WI38 (cell line): Measurements from ENCODE around the gene KCTD21.

Experiments
- H3K4me3 ChIP-seq: 2 replicates; pipeline ENCODE4 v1.5.1; 2011; ENCODE audit warnings: low read depth, mild to moderate bottlenecking, control low read depth, low read length
- TF ChIP-seq, protein P1 (sequence below): IDR thresholded peaks from 2 replicates; pipeline ENCODE4 v1.5.1; 2012; ENCODE audit warnings: low read depth, mild to moderate bottlenecking, control low read depth, low read length

KCTD21 gene

GRCh38 chr11:78140392-78141077 is 47.9 kb downstream of the KCTD21 start:
- no peak overlapping the region for H3K4me3 ChIP-seq

GRCh38 chr11:78139422-78140391 is 48.7 kb downstream of the KCTD21 start, which contains the start of gene ALG8:
ALG8 (minus strand) TSS chr11:78139626; CDS start chr11:78139588, 38 bp downstream.
- H3K4me3 ChIP-seq = peak within 1 kb of the TSS; percentile 81
- TF ChIP-seq, protein P1, sequence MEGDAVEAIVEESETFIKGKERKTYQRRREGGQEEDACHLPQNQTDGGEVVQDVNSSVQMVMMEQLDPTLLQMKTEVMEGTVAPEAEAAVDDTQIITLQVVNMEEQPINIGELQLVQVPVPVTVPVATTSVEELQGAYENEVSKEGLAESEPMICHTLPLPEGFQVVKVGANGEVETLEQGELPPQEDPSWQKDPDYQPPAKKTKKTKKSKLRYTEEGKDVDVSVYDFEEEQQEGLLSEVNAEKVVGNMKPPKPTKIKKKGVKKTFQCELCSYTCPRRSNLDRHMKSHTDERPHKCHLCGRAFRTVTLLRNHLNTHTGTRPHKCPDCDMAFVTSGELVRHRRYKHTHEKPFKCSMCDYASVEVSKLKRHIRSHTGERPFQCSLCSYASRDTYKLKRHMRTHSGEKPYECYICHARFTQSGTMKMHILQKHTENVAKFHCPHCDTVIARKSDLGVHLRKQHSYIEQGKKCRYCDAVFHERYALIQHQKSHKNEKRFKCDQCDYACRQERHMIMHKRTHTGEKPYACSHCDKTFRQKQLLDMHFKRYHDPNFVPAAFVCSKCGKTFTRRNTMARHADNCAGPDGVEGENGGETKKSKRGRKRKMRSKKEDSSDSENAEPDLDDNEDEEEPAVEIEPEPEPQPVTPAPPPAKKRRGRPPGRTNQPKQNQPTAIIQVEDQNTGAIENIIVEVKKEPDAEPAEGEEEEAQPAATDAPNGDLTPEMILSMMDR = no peak

More at GRCh38 chr11:78140392-78141077, 47.9 kb downstream of the KCTD21 start:
- TF ChIP-seq, protein P1 = no peak

DNA sequence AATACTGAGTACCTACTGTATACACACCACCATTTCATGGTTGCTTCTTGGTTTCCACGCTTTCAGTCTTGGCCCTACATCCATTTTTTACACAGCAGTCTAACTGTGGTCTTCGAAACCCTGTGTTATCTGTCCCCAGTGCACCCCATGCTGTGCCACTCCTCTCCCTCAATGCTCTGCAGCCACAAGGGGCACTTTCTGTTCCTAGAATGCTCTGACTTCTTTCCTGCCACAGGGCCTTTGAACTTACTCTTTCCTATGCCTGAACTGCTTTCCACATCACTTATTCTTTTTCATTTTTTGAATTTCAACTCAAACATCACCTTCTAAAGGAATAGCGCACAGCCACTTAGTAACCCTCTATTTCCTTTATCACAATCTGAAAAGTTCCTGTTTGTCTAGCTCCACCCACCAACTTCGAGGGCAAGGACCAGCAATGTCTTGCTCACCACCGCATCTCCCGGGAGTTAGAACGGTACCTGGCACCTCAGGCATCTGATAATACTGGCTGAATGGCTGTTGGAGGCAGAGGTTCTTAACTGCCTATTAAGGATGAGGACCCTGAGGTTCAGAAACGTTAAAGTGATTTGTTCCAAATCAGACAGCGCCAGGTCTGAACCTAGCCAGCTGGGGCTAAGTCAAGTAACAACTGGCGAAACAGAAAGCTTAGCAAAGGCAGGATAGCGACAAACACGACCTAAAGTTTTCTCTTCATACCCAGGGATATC is 49.6 kb downstream of the KCTD21 start:
- TF ChIP-seq, protein P1 = no peak
- H3K4me3 ChIP-seq = peak overlapping the region; percentile 81

GRCh38 chr11:78138291-78138690 is 50.1 kb downstream of the KCTD21 start:
- TF ChIP-seq, protein P1 = no peak
- H3K4me3 ChIP-seq = peak overlapping the region; percentile 81

DNA sequence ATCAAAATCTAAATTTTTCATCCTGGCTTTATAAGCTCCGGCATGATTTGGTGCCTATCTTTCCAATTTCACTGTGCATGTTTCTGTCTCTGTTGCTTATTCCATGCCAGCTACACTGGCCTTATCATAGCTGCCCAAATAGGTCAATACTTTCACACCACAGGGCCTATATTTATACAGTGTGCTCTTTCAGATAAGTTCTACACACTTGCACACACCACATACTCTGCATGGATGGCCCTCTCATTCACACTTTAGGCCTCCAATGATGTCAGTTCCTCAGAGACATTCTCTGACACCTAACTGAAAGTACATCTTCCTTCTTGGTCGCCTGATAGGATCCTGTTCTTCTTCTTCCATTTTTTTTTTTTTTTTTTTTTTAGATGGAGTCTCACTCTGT is 56.0 kb downstream of the KCTD21 start:
- no peak overlapping the region for H3K4me3 ChIP-seq
- TF ChIP-seq, protein P1 = no peak

- no peak overlapping the region for H3K4me3 ChIP-seq
- TF ChIP-seq, protein P1 = no peak
Measured at GRCh38 chr11:78131956-78132355, 56.5 kb downstream of the KCTD21 start.
